Measurements from ENCODE around the gene TNIK.

TNIK gene

GRCh38 chr3:171046760-171047159 is 413.4 kb downstream of the TNIK start:
- Histone ChIP-seq H2AFZ (ENCODE audit: low read depth, low read length) (no peak overlapping the region), H3K4me3 (ENCODE audit: low read length) (no peak overlapping the region), H3K9me3 (ENCODE audit: insufficient read depth, low read length) (no peaks in the 10 kb centered on the region), H3K27me3 (ENCODE audit: low read depth, low read length) (no peaks in the 10 kb centered on the region), H3K4me2 (ENCODE audit: low read length) (no peak overlapping the region), H4K20me1 (ENCODE audit: insufficient read depth, low read length) (no peaks in the 10 kb centered on the region), H3K79me2 (ENCODE audit: low read length) (no peaks in the 10 kb centered on the region), H3K27ac (ENCODE audit: low read length) (no peak overlapping the region), H3K4me1 (ENCODE audit: low read length) (no peaks in the 10 kb centered on the region; the same call in 1 of the 2 replicates), H3K36me3 (replicated peaks; ENCODE audit: low read depth, low read length) (no peaks in the 10 kb centered on the region), H3K9ac (ENCODE audit: low read length) (no peak overlapping the region)
- TF ChIP-seq EZH2phosphoT487 (IDR thresholded peaks at IDR 0.05; ENCODE audit: low read depth): no peak

- Histone ChIP-seq H3K9ac (ENCODE audit: low read length) (no peak overlapping the region), H3K9me3 (ENCODE audit: insufficient read depth, low read length) (no peaks in the 10 kb centered on the region), H3K4me1 (ENCODE audit: low read length) (no peaks in the 10 kb centered on the region; the same call in 1 of the 2 replicates), H3K36me3 (replicated peaks; ENCODE audit: low read depth, low read length) (no peaks in the 10 kb centered on the region), H3K27ac (ENCODE audit: low read length) (no peak overlapping the region), H4K20me1 (ENCODE audit: insufficient read depth, low read length) (no peaks in the 10 kb centered on the region), H3K4me3 (ENCODE audit: low read length) (no peak overlapping the region), H3K27me3 (ENCODE audit: low read depth, low read length) (no peaks in the 10 kb centered on the region), H3K4me2 (ENCODE audit: low read length) (no peak overlapping the region), H3K79me2 (ENCODE audit: low read length) (no peaks in the 10 kb centered on the region), H2AFZ (ENCODE audit: low read depth, low read length) (no peak overlapping the region)
- no peak for TF ChIP-seq EZH2phosphoT487 (IDR thresholded peaks at IDR 0.05; ENCODE audit: low read depth)
- TF ChIP-seq CTCF (IDR thresholded peaks at IDR 0.05; ENCODE audit: low read depth, low read length): no peak
These were observed 415.1 kb downstream of the TNIK start for GRCh38 chr3:171044835-171045793.

GRCh38 chr3:171044384-171044783 is 415.8 kb downstream of the TNIK start:
- H3K79me2 ChIP-seq (ENCODE audit: low read length): no peaks in the 10 kb centered on the region
- no peak overlapping the region for H2AFZ ChIP-seq (ENCODE audit: low read depth, low read length)
- no peaks in the 10 kb centered on the region for H3K4me1 ChIP-seq (ENCODE audit: low read length)
- H3K4me2 ChIP-seq (ENCODE audit: low read length): no peak overlapping the region
- H3K27me3 ChIP-seq (ENCODE audit: low read depth, low read length): no peaks in the 10 kb centered on the region
- TF ChIP-seq CTCF (IDR thresholded peaks at IDR 0.05; ENCODE audit: low read depth, low read length): no peak
- TF ChIP-seq EZH2phosphoT487 (IDR thresholded peaks at IDR 0.05; ENCODE audit: low read depth): no peak
- no peaks in the 10 kb centered on the region for H3K9me3 ChIP-seq (ENCODE audit: insufficient read depth, low read length)
- no peaks in the 10 kb centered on the region for H4K20me1 ChIP-seq (ENCODE audit: insufficient read depth, low read length)
- H3K36me3 ChIP-seq (replicated peaks; ENCODE audit: low read depth, low read length): no peaks in the 10 kb centered on the region
- no peak overlapping the region for H3K4me3 ChIP-seq (ENCODE audit: low read length)
- H3K27ac ChIP-seq (ENCODE audit: low read length): no peak overlapping the region
- H3K9ac ChIP-seq (ENCODE audit: low read length): no peak overlapping the region

GRCh38 chr3:171039674-171040073 is 420.5 kb downstream of the TNIK start:
- no peaks in the 10 kb centered on the region for H3K36me3 ChIP-seq (replicated peaks; ENCODE audit: low read depth, low read length)
- no peak overlapping the region for H3K27ac ChIP-seq (ENCODE audit: low read length)
- no peaks in the 10 kb centered on the region for H3K79me2 ChIP-seq (ENCODE audit: low read length)
- no peak overlapping the region for H3K4me2 ChIP-seq (ENCODE audit: low read length)
- no peaks in the 10 kb centered on the region for H3K9me3 ChIP-seq (ENCODE audit: insufficient read depth, low read length)
- H3K4me1 ChIP-seq (ENCODE audit: low read length): no peaks in the 10 kb centered on the region
- H3K9ac ChIP-seq (ENCODE audit: low read length): no peak overlapping the region
- no peak for TF ChIP-seq EZH2phosphoT487 (IDR thresholded peaks at IDR 0.05; ENCODE audit: low read depth)
- TF ChIP-seq CTCF (IDR thresholded peaks at IDR 0.05; ENCODE audit: low read depth, low read length): no peak
- H3K4me3 ChIP-seq (ENCODE audit: low read length): no peak overlapping the region
- H3K27me3 ChIP-seq (ENCODE audit: low read depth, low read length): peaks cover 10% of the 10 kb centered on the region; the same call in 1 of the 2 replicates
- H2AFZ ChIP-seq (ENCODE audit: low read depth, low read length): no peak overlapping the region
- no peaks in the 10 kb centered on the region for H4K20me1 ChIP-seq (ENCODE audit: insufficient read depth, low read length)
